Measurements from ENCODE around the gene SLC35F3.
"Not testable (repeated sequence)": the region's sequence is repeated elsewhere in the genome, so short reads cannot be mapped to it uniquely, and the experiment has no call there.

SLC35F3 gene

GRCh38 chr1:234300096-234300495, 395.6 kb downstream of the SLC35F3 start:
- no peak for DNase-seq

GRCh38 chr1:234301663-234302062, 397.2 kb downstream of the SLC35F3 start:
- not testable (repeated sequence) for DNase-seq

- peak; percentile 13 for DNase-seq
Observed at GRCh38 chr1:234302354-234302962, 398.0 kb downstream of the SLC35F3 start.

- no peak for DNase-seq
Observed at GRCh38 chr1:234303231-234303630, 398.8 kb downstream of the SLC35F3 start.

- no peak for DNase-seq
Observed at GRCh38 chr1:234307726-234308125, 403.2 kb downstream of the SLC35F3 start.

GRCh38 chr1:234309243-234309597, 404.7 kb downstream of the SLC35F3 start:
- DNase-seq: no peak

- DNase-seq: peak; percentile 81
Observed at GRCh38 chr1:234309598-234310459, 405.4 kb downstream of the SLC35F3 start.

- DNase-seq: no peak
Observed at GRCh38 chr1:234310460-234310817, 406.0 kb downstream of the SLC35F3 start.

GRCh38 chr1:234311414-234311813, 406.9 kb downstream of the SLC35F3 start:
- no peak for DNase-seq

- no peak for DNase-seq
Observed at GRCh38 chr1:234313171-234313570, 408.7 kb downstream of the SLC35F3 start.

- DNase-seq: peak; percentile 27
Observed at GRCh38 chr1:234315091-234315541, 410.6 kb downstream of the SLC35F3 start.

GRCh38 chr1:234315588-234315987, 411.1 kb downstream of the SLC35F3 start:
- DNase-seq: no peak

- DNase-seq: no peak
Observed at GRCh38 chr1:234316486-234316885, 412.0 kb downstream of the SLC35F3 start.

GRCh38 chr1:234316937-234317336, 412.5 kb downstream of the SLC35F3 start:
- DNase-seq: no peak

GRCh38 chr1:234320069-234320468, 415.6 kb downstream of the SLC35F3 start:
- no peak for DNase-seq

- DNase-seq: no peak
Observed at GRCh38 chr1:234320549-234320948, 416.1 kb downstream of the SLC35F3 start.

GRCh38 chr1:234321231-234321630, 416.8 kb downstream of the SLC35F3 start:
- no peak for DNase-seq

- no peak for DNase-seq
Observed at GRCh38 chr1:234322097-234322496, 417.6 kb downstream of the SLC35F3 start.

- DNase-seq: peak; percentile 80
Observed at GRCh38 chr1:234322979-234323378, 418.5 kb downstream of the SLC35F3 start.

- no peak for DNase-seq
Observed at GRCh38 chr1:234324821-234325220, 420.3 kb downstream of the SLC35F3 start.

- no peak for DNase-seq
Observed at GRCh38 chr1:234325878-234326496, 421.5 kb downstream of the SLC35F3 start.

GRCh38 chr1:234326497-234327366, 422.3 kb downstream of the SLC35F3 start:
- peak; percentile 78 for DNase-seq

- no peak for DNase-seq
Observed at GRCh38 chr1:234327577-234328164, 423.2 kb downstream of the SLC35F3 start.
